Suppressor macrophage treated with lipopolysaccharide for 1 hour (primary cell): ENCODE measurements around the gene DTNB.

Experiments
- DNase-seq, 3 donors: peaks; one replicate each; pipeline ENCODE4 v3.0.0-alpha.2; 2020 to 2022

The DTNB gene

DNA sequence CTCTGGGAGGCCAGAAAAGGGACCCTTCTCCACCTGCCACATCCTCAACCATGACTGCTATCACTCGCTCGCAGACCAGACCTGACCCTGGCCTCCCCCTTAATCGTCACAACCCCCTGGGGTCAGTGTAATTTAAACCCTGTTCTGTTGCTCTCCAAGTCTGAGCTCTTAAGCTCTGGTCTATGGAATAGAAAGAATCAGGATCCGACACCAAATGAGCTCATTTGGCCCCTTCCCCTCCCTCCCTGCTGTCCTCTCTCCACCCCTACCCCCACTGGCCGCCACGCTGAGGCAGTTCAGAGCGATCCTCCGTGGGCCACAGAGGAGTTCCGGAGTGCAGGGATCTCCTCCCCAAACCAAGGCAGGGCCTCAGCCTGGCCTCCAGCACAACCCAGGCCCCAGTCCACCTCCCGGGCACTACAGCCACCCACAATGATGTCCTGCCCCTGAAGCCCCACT is 337.0 kb downstream of the DTNB start:
- DNase-seq = no peak

DNA sequence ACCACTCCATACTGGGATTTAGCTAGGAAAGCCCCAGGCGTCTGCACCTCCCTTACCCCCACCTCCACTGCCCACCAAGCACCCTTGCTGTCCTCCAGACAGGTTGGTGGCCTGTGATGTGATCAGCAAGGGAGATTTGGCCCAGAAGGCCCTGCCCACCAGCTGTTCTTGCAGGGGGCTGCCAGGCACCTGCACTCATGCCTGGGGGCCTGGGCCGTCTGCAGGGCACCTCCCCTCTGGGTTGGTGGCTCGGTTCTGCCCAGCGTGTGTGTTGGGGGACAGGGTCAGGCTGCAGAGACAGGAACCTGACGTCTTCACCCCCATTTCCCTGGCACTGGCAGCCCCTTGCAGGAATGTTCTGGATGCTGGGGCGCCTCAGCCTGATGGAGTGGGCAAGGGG is 337.4 kb downstream of the DTNB start:
- no peak for DNase-seq

DNA sequence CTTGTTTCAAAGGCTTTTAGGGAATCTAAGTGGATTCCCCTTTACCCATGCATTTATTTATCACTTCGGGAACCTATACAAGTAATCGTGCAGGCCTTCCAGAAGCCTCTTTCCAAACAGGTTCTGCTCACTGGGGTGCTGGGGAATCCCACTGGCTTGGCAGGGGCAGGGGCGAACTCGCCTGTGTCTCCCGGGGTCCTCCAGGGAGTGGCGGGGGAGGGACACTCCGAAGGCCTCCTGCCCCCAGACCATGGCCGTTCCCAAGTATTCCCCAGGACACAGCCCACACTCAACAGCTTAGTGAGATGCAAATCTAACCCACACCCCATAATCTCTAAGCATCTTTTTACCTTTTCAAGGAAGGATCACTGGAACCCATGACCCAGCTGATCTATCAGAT is 338.2 kb downstream of the DTNB start:
- DNase-seq = no peak

DNA sequence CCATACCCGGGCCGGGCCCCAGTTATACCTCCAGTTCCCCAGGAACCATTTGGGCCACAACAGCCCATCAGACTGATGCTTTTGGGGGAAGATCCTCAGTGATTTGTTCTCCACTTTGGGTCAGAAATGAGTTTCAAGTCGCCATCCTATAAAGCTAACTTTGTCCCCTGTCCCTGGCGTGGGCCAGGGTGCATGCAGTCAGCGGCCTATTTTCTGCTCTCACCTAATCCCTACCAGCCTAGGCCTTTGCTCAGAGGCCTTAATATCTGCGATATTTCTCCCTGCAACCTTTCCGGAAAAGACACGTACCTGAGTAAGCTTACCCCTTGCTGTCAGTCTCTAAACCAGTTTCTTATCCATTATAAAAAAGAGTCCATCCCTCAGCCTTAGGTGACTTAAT is 338.9 kb downstream of the DTNB start:
- no peak for DNase-seq

DNA sequence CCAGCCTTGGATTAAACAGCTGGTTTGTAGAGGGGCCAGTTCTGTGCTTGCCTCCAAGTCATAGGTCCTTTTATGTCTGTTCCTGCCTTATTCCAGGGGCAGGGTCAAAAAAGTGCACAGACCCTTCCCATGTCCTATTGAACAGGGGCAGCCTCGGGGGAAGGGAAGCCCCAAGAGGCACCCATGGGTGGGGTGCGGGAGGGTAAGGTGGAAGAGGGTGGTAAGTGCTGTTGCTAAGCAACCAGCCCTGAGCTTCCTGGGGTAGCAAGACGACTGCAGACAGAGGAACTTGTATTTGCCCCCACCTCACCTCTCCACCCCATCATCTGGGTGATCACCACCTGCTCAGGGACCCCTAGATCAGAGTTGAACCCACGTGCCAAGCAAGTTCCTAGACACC is 339.4 kb downstream of the DTNB start:
- DNase-seq = no peak

DNA sequence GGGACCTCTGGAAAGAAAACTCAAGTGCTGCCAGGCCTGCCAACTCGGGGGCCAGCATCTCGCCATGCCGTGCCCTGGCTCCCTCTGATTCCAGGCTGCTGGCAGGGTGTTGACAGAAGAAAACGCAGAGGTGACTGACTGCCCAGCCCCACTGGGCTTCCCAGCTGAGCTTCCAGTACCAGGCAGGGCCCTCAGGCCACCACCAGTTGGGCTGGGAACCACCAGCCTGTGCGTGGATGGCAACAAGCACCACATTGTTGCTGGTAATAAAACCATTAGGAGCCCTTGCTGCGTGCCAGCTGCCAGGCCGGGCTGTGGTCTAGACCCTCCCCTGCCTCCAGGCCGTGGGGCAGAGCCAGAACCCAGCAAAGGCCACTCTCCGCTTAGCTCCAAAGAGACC is 340.8 kb downstream of the DTNB start:
- DNase-seq = no peak

DNA sequence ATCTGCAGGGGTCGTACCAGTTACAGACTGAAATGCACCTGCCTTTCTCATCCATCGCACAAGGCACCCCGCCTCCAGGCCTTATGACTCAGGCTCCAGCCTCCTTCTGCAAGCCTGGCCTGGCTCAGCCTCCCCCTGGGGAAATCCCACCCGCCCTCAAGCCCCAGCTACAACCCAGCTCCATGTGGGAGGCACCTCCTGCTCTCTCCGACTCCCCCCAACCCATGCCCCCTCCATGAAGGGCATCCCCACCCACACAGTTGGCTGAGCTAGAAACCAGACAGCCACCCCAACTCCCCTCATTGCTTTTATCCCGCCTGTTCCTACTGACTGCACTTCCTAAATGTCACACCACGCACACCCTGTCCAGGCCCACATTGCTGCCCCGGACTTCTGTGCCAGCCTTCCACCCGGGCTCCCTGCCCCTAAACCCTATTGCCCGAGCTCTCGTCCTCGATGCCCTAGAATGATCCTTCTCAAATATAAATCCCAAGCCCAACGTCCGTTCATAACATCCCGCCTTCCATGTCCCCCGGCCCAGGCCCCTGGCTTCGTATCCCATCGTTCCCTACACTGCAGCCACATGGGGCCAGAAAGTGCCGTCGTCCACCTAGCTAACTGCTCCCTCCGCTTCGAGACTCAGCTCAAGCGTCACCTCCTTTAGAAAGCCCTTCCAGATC is 341.6 kb downstream of the DTNB start:
- DNase-seq = peak; percentile 67 to 79 (median 69)

DNA sequence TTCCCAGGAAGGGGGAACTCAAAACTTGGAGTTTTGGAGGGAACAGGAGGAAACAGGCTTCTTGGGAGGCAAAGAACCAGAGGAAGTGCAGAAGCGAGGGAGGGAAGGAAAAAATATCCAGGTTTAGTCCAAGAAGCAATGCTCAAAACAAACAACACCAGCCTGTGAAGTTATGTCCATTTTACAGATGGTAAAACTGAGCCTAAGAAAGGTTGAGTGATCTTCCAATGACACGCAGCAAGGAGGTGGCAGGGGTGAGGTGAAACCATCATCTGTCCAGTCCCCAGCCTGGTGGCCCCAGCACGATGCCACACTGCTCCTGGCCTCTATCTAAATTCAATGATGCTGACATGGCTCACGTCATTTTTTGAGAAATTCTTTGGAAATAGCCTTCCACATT is 342.4 kb downstream of the DTNB start:
- no peak for DNase-seq

DNA sequence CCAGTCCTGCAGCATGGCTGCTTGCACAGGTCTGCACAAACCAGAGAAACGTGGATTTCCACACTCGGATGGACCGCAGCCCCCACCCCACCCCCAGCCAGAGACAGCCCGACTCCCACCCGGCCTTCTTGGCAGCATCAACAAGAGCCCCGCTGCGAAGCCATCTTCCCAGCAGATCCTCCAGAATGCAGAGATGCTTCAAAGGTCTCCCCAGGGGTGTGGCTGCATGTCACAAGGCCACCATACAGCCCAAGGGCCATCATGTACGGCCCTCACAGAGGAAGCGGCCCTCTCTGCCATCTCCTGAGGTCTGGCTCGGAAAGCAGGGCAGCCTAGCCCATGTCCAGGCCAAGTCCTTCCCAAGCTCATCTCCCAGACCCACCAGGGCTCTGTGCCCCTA is 343.1 kb downstream of the DTNB start:
- DNase-seq = no peak

DNA sequence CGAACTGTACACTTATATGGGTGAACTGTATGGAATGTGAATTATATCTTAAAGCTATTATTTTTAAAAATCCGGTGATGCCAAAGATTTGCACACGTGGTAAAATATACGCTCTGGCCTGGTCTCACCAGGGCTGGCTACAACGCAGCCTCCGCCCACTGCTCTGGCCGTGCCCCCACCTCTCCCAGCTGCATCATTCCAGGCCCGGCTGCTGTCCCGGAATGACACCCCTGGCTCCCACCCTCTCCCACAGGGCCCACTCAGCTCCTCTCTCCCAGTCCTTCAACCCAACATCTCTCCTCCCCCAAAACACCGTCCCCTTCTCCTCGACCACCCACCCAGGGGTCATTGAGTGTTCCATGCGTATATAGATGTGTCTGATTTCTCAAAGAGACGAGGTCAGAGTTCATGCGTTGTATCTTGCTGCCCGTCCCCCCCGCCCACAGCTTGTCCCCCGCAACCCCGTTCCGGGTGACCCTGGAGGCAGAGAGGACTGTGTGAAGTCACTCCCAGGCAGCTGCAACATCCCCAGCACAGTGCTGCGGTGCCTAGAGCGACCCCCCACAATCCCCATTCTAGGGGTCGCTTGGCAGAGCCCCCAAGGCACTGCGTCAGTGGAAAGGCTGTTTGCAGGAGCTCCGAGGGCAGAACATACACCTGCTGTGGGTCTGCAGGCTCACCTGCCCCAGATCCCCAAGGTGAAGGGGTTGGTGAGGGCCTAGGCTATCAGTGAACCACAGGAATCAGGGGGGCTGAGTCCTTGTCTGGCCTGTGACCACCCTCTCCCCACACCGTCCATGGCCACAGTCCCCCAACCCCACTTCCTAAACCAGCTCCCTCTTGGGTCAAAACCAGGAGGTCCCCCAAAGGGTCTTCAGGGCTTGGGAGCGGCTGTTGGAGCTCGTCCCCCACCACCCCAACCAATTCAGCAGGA is 345.0 kb downstream of the DTNB start:
- DNase-seq = no peak
